HepG2 (cell line): ENCODE measurements around the gene SERPINB1. TPM values are rescaled to one million over a fixed set of nuclear protein-coding genes. Genes with fewer than 3 reads are reported as not detected.
A peak's percentile ranks its signal among the peaks of the same experiment; 100 is the strongest.

Source experiments
- CC2D1A ChIP-seq: sonication (generic); formaldehyde crosslinking; IDR thresholded peaks from 2 replicates; pipeline ENCODE4 v1.8.1; 2023; ENCODE audit warnings: mild to moderate bottlenecking, missing genetic modification reagents
- E2F5 ChIP-seq: sonication (generic); formaldehyde crosslinking; conservative IDR thresholded peaks from 2 replicates; pipeline ENCODE4 v1.4.0; 2020; ENCODE audit warnings: missing genetic modification reagents
- ELF3 ChIP-seq: IDR thresholded peaks from 2 replicates; pipeline ENCODE4 v1.6.1; 2016; ENCODE audit warnings: missing genetic modification reagents, missing compliant biosample characterization
- FIP1L1 ChIP-seq: fragments of 200-400 bp; formaldehyde crosslinking; IDR thresholded peaks from 2 replicates; pipeline ENCODE4 v1.6.1; 2018; ENCODE audit warnings: low read depth, mild to moderate bottlenecking, low read length, moderate library complexity, borderline replicate concordance; ENCODE audit not compliant: insufficient read depth
- FUBP1 ChIP-seq: sonication (generic); formaldehyde crosslinking; IDR thresholded peaks from 2 replicates; pipeline ENCODE4 v1.5.1; 2020; ENCODE audit warnings: missing genetic modification reagents, mild to moderate bottlenecking, borderline replicate concordance
- GLI4 ChIP-seq: sonication (generic); formaldehyde crosslinking; IDR thresholded peaks from 2 replicates; pipeline ENCODE4 v1.5.1; 2020; ENCODE audit warnings: missing genetic modification reagents, mild to moderate bottlenecking, moderate library complexity, borderline replicate concordance
- GZF1 ChIP-seq: sonication (generic); formaldehyde crosslinking; IDR thresholded peaks from 2 replicates; pipeline ENCODE4 v1.5.1; 2020; ENCODE audit warnings: mild to moderate bottlenecking, missing genetic modification reagents
- HOXD1 ChIP-seq: sonication (generic); formaldehyde crosslinking; IDR thresholded peaks from 2 replicates; pipeline ENCODE4 v1.5.0; 2020; ENCODE audit warnings: missing genetic modification reagents
- KAT8 ChIP-seq: IDR thresholded peaks from 2 replicates; pipeline ENCODE4 v1.6.1; 2016; ENCODE audit warnings: missing genetic modification reagents, missing compliant biosample characterization
- MBD4 ChIP-seq: IDR thresholded peaks from 2 replicates; pipeline ENCODE4 v1.6.1; 2012; ENCODE audit warnings: low read length, inconsistent platforms, borderline replicate concordance
- NFIC ChIP-seq: IDR thresholded peaks from 2 replicates; pipeline ENCODE4 v1.6.1; 2012; ENCODE audit warnings: mild to moderate bottlenecking, low read length, inconsistent platforms
- PHF20 ChIP-seq: sonication (generic); formaldehyde crosslinking; IDR thresholded peaks from 2 replicates; pipeline ENCODE4 v1.5.0; 2020; ENCODE audit warnings: mild to moderate bottlenecking, missing genetic modification reagents
- RARG ChIP-seq: sonication (generic); formaldehyde crosslinking; IDR thresholded peaks from 2 replicates; pipeline ENCODE4 v1.4.0; 2020; ENCODE audit warnings: low read depth, mild to moderate bottlenecking, missing genetic modification reagents
- RBM39 ChIP-seq: fragments of 200-400 bp; formaldehyde crosslinking; IDR thresholded peaks from one replicate; pipeline ENCODE4 v1.6.1; 2018; ENCODE audit warnings: antibody characterized with exemption, mild to moderate bottlenecking, low read depth, low read length; ENCODE audit not compliant: poor library complexity, severe bottlenecking
- RCOR2 ChIP-seq: IDR thresholded peaks from 2 replicates; pipeline ENCODE4 v1.6.1; 2016; ENCODE audit warnings: missing biosample characterization, missing genetic modification reagents
- RFXAP ChIP-seq: sonication (generic); formaldehyde crosslinking; IDR thresholded peaks from 2 replicates; pipeline ENCODE4 v1.4.0; 2020; ENCODE audit warnings: missing genetic modification reagents, borderline replicate concordance
- SYNCRIP ChIP-seq: fragments of 200-400 bp; formaldehyde crosslinking; IDR thresholded peaks from 2 replicates; pipeline ENCODE4 v1.6.1; 2018; ENCODE audit warnings: mild to moderate bottlenecking, low read depth, low read length; ENCODE audit not compliant: insufficient read depth
- TFE3 ChIP-seq: IDR thresholded peaks from 2 replicates; pipeline ENCODE4 v1.6.1; 2016
- TP53 ChIP-seq: sonication (generic); formaldehyde crosslinking; conservative IDR thresholded peaks from 2 replicates; pipeline ENCODE4 v1.4.0; 2020; ENCODE audit warnings: missing genetic modification reagents
- WIZ ChIP-seq: sonication (generic); formaldehyde crosslinking; IDR thresholded peaks from 2 replicates; pipeline ENCODE4 v1.5.1; 2020; ENCODE audit warnings: mild to moderate bottlenecking, missing genetic modification reagents
- ZNF225 ChIP-seq: sonication (generic); formaldehyde crosslinking; IDR thresholded peaks from 2 replicates; pipeline ENCODE4 v1.4.0; 2020; ENCODE audit warnings: mild to moderate bottlenecking, missing genetic modification reagents
- ZNF547 ChIP-seq: sonication (generic); formaldehyde crosslinking; IDR thresholded peaks from 2 replicates; pipeline ENCODE4 v1.5.1; 2020; ENCODE audit warnings: mild to moderate bottlenecking, missing genetic modification reagents
- ZNF678 ChIP-seq: sonication (generic); formaldehyde crosslinking; IDR thresholded peaks from 2 replicates; pipeline ENCODE4 v1.4.0; 2020; ENCODE audit warnings: mild to moderate bottlenecking, missing genetic modification reagents
- ZNF703 ChIP-seq: sonication (generic); formaldehyde crosslinking; IDR thresholded peaks from 2 replicates; pipeline ENCODE4 v1.5.1; 2020; ENCODE audit warnings: missing genetic modification reagents, mild to moderate bottlenecking, moderate library complexity, borderline replicate concordance
- polyA plus RNA-seq, 8 experiments: library from polyadenylated mRNA; depleted of rRNA in 3 of 8; stranded (reverse) in 7 of 8; unstranded in 1 of 8; fragments of >200 nt; fragmentation: Illumina TruSeq in 4 of 8; extraction: Trizol in 4 of 8; gene quantifications; 2 replicates each; pipeline versions ENCODE4 v1.2.1 to v1.2.3, GENCODE V29; 2011 to 2016; ENCODE audit warnings: low read depth in 4 of 8, missing spikeins in 1 of 8, mixed read lengths in 1 of 8; ENCODE audit not compliant: insufficient read depth in 1 of 8
- total RNA-seq, 5 experiments: library from RNA; depleted of rRNA; stranded (reverse); fragments of >200 nt; fragmentation: Illumina TruSeq; extraction: Trizol; gene quantifications; 2 replicates each; pipeline ENCODE4 v1.2.3, GENCODE V29; 2016; ENCODE audit warnings: low read depth in 1 of 5

The SERPINB1 gene
- total and polyA plus RNA-seq, 2 of the 13 experiments (the other 11 are each of a cell fraction or from before 2014, with no cell fraction given) = 41.4 to 60.5 TPM

GRCh38 chr6:2876210-2877056 is 34.8 kb upstream of the SERPINB1 start (continued):
- TF ChIP-seq TP53 (CRISPR knock-in tag) (peak; percentile 77; the same call in 1 of the 2 replicates), MBD4 (peak; percentile 91; the same call in 1 of the 2 replicates), ELF3 (CRISPR knock-in tag) (peak; percentile 97), RBM39 (no peak), PHF20 (peak; percentile 57; the same call in 1 of the 2 replicates), RCOR2 (CRISPR knock-in tag) (peak; percentile 98), KAT8 (CRISPR knock-in tag) (peak; percentile 95), ZNF703 (CRISPR knock-in tag) (peak; percentile 49; the same call in 1 of the 2 replicates), GLI4 (peak; percentile 92; the same call in 1 of the 2 replicates), HOXD1 (CRISPR knock-in tag) (peak; percentile 91), WIZ (CRISPR knock-in tag) (peak; percentile 48; the same call in 1 of the 2 replicates), CC2D1A (CRISPR knock-in tag) (no peak), E2F5 (no peak), ZNF678 (CRISPR knock-in tag) (peak; percentile 61; the same call in 1 of the 2 replicates), RFXAP (CRISPR knock-in tag) (peak; percentile 97), ZNF225 (peak; percentile 9; the same call in 1 of the 2 replicates), SYNCRIP (no peak), NFIC (peak; percentile 97), RARG (CRISPR knock-in tag) (no peak), GZF1 (CRISPR knock-in tag) (no peak; the same call in 1 of the 2 replicates), TFE3 (CRISPR knock-in tag) (peak; percentile 97), ZNF547 (CRISPR knock-in tag) (peak; percentile 95), FIP1L1 (no peak), FUBP1 (CRISPR knock-in tag) (peak; percentile 91; the same call in 1 of the 2 replicates)
